Uterus (tissue), 4 donors: ENCODE measurements around the gene MRPS34. TPM values are rescaled to one million over a fixed set of nuclear protein-coding genes. Genes with fewer than 3 reads are reported as not detected.

Experiments
- DNase-seq, 2 donors: peaks; one replicate each; pipeline ENCODE4 v3.0.0-alpha.2; 2019 to 2020
- H3K27ac ChIP-seq, 2 donors: fragments of 200-600 bp; sonication (generic); 1 replicate in 1 of 2; 2 replicates in 1 of 2; pipeline ENCODE4 v1.5.1; 2016 to 2018
- H3K27me3 ChIP-seq, 2 donors: fragments of 200-600 bp; sonication (generic); one replicate each; pipeline ENCODE4 v1.5.1; 2018 to 2019; ENCODE audit warnings: control low read depth in 1 of 2
- H3K36me3 ChIP-seq, 2 donors: fragments of 200-600 bp; sonication (generic); one replicate each; pipeline ENCODE4 v1.5.1; 2019; ENCODE audit warnings: control low read depth in 1 of 2
- H3K4me1 ChIP-seq, 2 donors: fragments of 200-600 bp; sonication (generic); one replicate each; pipeline ENCODE4 v1.5.1; 2018 to 2019; ENCODE audit warnings: control low read depth in 1 of 2
- H3K4me3 ChIP-seq, 2 donors: fragments of 200-600 bp; sonication (generic); 1 replicate in 1 of 2; 2 replicates in 1 of 2; pipeline ENCODE4 v1.5.1; 2018 to 2019; ENCODE audit warnings: mild to moderate bottlenecking in 1 of 2
- H3K9me3 ChIP-seq, 2 donors: fragments of 200-600 bp; sonication (generic); one replicate each; pipeline ENCODE4 v1.5.1; 2019; ENCODE audit warnings: control low read depth in 1 of 2
- POLR2A ChIP-seq, 2 donors: fragments of 450-650 bp; IDR thresholded peaks; one replicate each; pipeline ENCODE4 v1.6.1; 2016; ENCODE audit warnings: antibody characterized with exemption in 2 of 2, mild to moderate bottlenecking in 1 of 2, moderate library complexity in 1 of 2
- intact Hi-C: fragments of 100-400 bp; cut with DNase I; formaldehyde crosslinking; loops from one replicate; pipeline ENCODE4 v1.15.1; 2023; ENCODE audit warnings: low total_unique reads
- total RNA-seq, 4 donors: library from RNA; depleted of rRNA in 3 of 4; stranded (reverse); fragments of >200 nt in 3 of 4; gene quantifications; one replicate each; pipeline versions ENCODE4 v1.1.0 to v1.2.4, GENCODE V29; 2014 to 2023
- TF ChIP-seq, protein P1 (sequence below), 4 experiments: fragments of 200-600 bp in 2 of 4; fragments of 450-650 bp in 2 of 4; sonication (generic) in 2 of 4; IDR thresholded peaks; one replicate each; pipeline ENCODE4 v1.5.1; 2016 to 2019; ENCODE audit warnings: antibody characterized with exemption in 4 of 4, mild to moderate bottlenecking in 2 of 4, moderate library complexity in 1 of 4
- donor health status: DM: yes; HTN: yes; CAD: no.

The MRPS34 gene
- total RNA-seq, 4 donors from 2014 or later, result 37.3 to 158 (median 52.5) TPM

- Histone ChIP-seq H3K27ac (no peak overlapping the region), H3K27me3 (no peaks in the 10 kb centered on the region), H3K4me1 (no peaks in the 10 kb centered on the region), H3K9me3 (no peaks in the 10 kb centered on the region), H3K4me3 (no peak overlapping the region), H3K36me3 (no peaks in the 10 kb centered on the region)
- intact Hi-C loops, result no loop called here
- TF ChIP-seq, protein P1, sequence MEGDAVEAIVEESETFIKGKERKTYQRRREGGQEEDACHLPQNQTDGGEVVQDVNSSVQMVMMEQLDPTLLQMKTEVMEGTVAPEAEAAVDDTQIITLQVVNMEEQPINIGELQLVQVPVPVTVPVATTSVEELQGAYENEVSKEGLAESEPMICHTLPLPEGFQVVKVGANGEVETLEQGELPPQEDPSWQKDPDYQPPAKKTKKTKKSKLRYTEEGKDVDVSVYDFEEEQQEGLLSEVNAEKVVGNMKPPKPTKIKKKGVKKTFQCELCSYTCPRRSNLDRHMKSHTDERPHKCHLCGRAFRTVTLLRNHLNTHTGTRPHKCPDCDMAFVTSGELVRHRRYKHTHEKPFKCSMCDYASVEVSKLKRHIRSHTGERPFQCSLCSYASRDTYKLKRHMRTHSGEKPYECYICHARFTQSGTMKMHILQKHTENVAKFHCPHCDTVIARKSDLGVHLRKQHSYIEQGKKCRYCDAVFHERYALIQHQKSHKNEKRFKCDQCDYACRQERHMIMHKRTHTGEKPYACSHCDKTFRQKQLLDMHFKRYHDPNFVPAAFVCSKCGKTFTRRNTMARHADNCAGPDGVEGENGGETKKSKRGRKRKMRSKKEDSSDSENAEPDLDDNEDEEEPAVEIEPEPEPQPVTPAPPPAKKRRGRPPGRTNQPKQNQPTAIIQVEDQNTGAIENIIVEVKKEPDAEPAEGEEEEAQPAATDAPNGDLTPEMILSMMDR (IDR thresholded peaks at IDR 0.05), result no peak
- TF ChIP-seq POLR2A (IDR thresholded peaks at IDR 0.05), result no peak
- no peak for DNase-seq
These were observed 29.3 kb downstream of the MRPS34 start for GRCh38 chr16:1743376-1744337.

DNA sequence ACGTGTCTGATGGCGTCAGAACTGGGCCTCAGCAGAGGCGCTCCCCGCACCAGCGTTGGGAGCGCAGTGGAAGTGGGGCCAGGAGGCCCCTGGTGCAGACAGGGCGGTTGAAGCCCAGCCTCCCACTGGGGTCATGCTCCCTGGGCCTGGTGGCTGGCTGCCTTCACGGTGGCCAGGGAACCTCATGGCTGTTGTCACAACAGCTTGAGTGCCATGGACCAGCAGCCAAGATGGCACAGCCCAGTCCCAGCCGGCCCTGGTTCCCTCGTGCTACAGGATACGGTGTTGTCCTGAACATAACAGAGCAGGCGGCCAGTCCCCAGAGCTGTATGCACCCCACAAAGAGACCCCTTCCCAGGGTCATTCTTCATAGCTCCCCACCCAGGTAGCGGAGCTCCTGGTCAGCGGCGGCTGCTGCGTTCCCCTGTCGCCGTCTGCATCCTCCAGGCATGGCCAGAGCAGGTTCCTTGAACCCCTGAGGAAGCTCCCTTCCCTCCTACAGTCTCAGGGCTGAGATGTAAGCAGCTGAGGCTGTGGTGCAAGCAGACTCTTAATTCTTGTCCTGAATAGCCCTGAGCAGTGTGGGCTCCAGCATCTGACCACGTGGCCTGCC, 31.3 kb downstream of the MRPS34 start:
- Histone ChIP-seq H3K27me3 (no peaks in the 10 kb centered on the region), H3K36me3 (no peaks in the 10 kb centered on the region), H3K9me3 (no peaks in the 10 kb centered on the region), H3K4me1 (no peaks in the 10 kb centered on the region), H3K27ac (no peak overlapping the region), H3K4me3 (no peak overlapping the region)
- no peak for TF ChIP-seq POLR2A (IDR thresholded peaks at IDR 0.05)
- TF ChIP-seq, protein P1 (IDR thresholded peaks at IDR 0.05), result no peak
- no peak for DNase-seq
- intact Hi-C loops, result no loop called here

DNA sequence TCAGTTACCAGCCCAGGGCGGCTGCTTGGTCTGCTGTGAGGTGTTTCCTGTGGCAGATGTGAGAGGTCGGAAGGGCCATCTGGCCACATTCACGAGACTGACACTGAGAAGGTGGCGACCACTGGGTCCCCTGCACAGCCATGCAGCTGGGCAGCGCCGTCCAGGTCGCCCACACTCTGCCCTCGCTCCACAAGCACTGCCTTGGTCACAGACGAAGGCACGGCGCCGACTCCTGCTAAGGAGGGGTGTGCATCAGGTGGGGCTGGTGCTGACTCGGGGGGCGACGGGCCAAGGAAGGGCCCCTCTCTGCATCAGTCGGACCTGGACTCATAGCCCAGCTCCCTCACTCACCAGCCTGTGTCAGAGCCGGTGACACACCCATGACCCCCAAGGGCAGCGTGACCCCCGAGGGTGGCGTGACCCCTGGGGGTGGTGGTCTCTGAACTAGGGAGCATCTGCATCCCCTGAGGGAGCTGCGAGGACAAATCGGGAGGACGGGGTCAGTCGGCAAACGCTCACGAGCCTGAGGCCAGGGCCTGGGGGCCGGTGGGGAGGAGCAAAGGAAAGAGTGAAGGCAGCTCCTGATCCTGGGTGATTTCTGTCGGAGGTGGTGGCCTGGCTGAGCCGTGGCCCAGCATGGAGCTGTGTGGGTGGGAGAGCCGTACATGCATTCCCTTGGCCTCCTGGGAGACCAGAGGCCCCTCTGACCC, 32.0 kb downstream of the MRPS34 start:
- no peak for TF ChIP-seq POLR2A (IDR thresholded peaks at IDR 0.05)
- TF ChIP-seq, protein P1 (IDR thresholded peaks at IDR 0.05), result no peak
- intact Hi-C loops, result no loop called here
- no peak for DNase-seq
- Histone ChIP-seq H3K4me1 (no peaks in the 10 kb centered on the region), H3K36me3 (no peaks in the 10 kb centered on the region), H3K27ac (no peak overlapping the region), H3K4me3 (no peak overlapping the region), H3K27me3 (no peaks in the 10 kb centered on the region), H3K9me3 (no peaks in the 10 kb centered on the region)

GRCh38 chr16:1740234-1740633, 32.7 kb downstream of the MRPS34 start:
- Histone ChIP-seq H3K4me3 (no peak overlapping the region), H3K36me3 (no peaks in the 10 kb centered on the region), H3K27me3 (no peaks in the 10 kb centered on the region), H3K4me1 (no peaks in the 10 kb centered on the region), H3K27ac (no peak overlapping the region), H3K9me3 (no peaks in the 10 kb centered on the region)
- intact Hi-C loops, result no loop called here
- no peak for TF ChIP-seq POLR2A (IDR thresholded peaks at IDR 0.05)
- TF ChIP-seq, protein P1 (IDR thresholded peaks at IDR 0.05), result no peak
- DNase-seq, result no peak
